GM12891 (cell line): Measurements from ENCODE around the gene DLGAP1.

Experiments
- DNase-seq: peaks from one replicate; pipeline ENCODE4 v3.0.0; 2011; ENCODE audit warnings: low spot score; ENCODE audit not compliant: insufficient read length
- FAIRE-seq: peaks from 2 replicates; lab custom pipeline; 2011; peaks lifted over from hg19 to GRCh38; lab: Jason Lieb, UNC
- PAX5 ChIP-seq: IDR thresholded peaks from 2 replicates; pipeline ENCODE4 v1.6.1; 2011; ENCODE audit warnings: low read length, moderate library complexity, mild to moderate bottlenecking; ENCODE audit not compliant: insufficient read depth, severe bottlenecking
- POLR2A ChIP-seq: IDR thresholded peaks from 2 replicates; pipeline ENCODE4 v1.6.1; 2011; ENCODE audit warnings: low read depth, low read length, control low read depth
- POLR2AphosphoS5 ChIP-seq: IDR thresholded peaks from 2 replicates; pipeline ENCODE4 v1.6.1; 2011; ENCODE audit warnings: low read depth, low read length, control low read depth
- POU2F2 ChIP-seq: IDR thresholded peaks from 2 replicates; pipeline ENCODE4 v1.6.1; 2011; ENCODE audit warnings: low read depth, mild to moderate bottlenecking, control low read depth, low read length, moderate library complexity
- SPI1 ChIP-seq: IDR thresholded peaks from 2 replicates; pipeline ENCODE4 v1.6.1; 2011; ENCODE audit warnings: low read depth, low read length, control low read depth
- TAF1 ChIP-seq: IDR thresholded peaks from 2 replicates; pipeline ENCODE4 v1.6.1; 2011; ENCODE audit warnings: low read depth, low read length, control low read depth

DLGAP1 gene

GRCh38 chr18:3794537-3795348 lies 660.4 kb downstream of the DLGAP1 start:
- FAIRE-seq = no peak
- no peak for DNase-seq
- TF ChIP-seq POLR2A = no peak
- no peak for TF ChIP-seq SPI1
- TF ChIP-seq PAX5 = no peak

DNA sequence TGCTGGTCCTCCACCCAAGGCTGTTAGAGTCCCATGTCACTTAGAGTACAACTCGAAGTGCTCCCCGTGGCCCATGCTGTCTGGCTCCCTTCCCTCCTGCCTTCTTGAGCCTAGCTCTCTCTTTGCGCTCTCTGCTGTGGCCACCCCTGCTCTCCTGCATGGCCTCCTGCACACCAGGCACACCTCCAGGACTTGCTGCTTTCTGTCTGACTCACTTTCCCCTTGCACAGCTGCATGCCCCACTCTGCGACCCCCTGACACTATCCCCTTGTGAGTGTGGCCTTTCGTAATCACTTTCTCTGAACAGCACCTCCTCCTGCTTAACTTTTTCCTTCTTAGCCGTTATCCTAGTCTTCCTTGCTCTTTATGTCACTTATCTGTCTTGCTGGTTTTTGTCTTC lies 661.6 kb downstream of the DLGAP1 start:
- no peak for TF ChIP-seq TAF1
- no peak for TF ChIP-seq POLR2A
- TF ChIP-seq POLR2AphosphoS5 = no peak
- TF ChIP-seq PAX5 = no peak
- no peak for TF ChIP-seq POU2F2
- TF ChIP-seq SPI1 = no peak
- no peak for FAIRE-seq
- no peak for DNase-seq

DNA sequence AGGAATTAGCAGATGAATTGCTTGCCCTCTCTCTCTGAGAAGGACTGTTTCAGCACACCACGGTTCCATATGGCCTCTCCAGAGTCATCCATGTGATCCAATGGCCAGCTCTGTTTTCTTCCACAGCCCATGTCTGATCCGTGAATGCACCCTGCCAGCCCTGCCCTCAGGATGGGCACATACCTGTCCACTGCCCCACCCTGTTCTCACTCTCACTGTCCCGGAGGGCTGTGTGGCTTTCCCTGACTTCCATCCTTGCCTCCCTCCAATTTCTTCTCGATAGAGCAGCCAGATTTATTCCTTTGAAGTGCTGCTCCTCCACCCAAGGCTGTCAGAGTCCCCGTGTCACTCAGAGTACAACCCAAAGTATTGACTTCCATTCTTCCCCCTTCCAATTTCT lies 662.0 kb downstream of the DLGAP1 start:
- FAIRE-seq = no peak
- DNase-seq = no peak
- no peak for TF ChIP-seq POU2F2
- TF ChIP-seq POLR2AphosphoS5 = no peak
- no peak for TF ChIP-seq TAF1
- TF ChIP-seq PAX5 = no peak
- no peak for TF ChIP-seq POLR2A
- no peak for TF ChIP-seq SPI1

DNA sequence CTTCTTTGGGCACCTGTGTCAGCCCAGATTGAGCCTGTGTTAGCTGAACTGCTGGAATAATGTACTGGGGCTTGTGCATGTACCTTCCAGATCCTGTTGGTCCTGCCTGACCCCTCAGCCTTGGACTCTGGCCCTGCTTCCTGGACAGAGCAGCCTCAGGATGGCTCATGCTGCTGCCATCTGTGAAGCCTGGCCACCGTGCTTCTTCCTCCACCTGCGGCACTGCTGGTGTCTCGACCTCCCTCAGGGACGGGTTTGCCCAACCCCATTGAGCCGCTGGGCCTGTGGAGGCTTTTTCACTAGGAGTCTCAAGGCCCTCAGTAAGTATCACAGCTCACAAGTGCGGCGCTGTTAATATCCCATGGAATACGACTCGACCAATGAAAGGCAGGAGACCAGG lies 662.4 kb downstream of the DLGAP1 start:
- DNase-seq (no peak), FAIRE-seq (no peak)
- TF ChIP-seq POU2F2 (no peak), PAX5 (no peak), POLR2AphosphoS5 (no peak), TAF1 (no peak), SPI1 (no peak), POLR2A (no peak)

GRCh38 chr18:3791238-3791637 lies 663.9 kb downstream of the DLGAP1 start:
- DNase-seq = no peak
- FAIRE-seq = no peak
- TF ChIP-seq POLR2A (no peak), POU2F2 (no peak), POLR2AphosphoS5 (no peak), TAF1 (no peak), SPI1 (no peak), PAX5 (no peak)

DNA sequence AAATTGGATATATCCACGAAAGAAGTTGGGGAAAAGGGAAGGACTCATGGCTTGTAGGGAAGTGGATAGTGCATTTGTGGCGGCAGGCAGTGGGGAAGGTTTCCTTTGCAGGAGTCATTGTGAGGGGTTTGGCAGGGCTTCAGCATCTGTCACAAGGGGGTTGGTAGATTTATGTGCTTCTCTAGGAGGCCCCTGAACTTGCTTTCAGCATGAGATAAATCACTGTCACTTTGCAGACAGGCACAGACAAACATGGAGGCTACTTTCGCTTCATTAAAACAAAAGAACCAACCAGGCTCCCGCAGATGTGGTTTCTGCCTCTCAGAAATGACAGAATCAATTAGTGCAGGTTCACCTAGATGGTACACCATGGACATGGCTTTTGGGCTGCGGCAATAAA lies 664.4 kb downstream of the DLGAP1 start:
- no peak for TF ChIP-seq POLR2AphosphoS5
- TF ChIP-seq POLR2A = no peak
- TF ChIP-seq POU2F2 = no peak
- TF ChIP-seq SPI1 = no peak
- no peak for TF ChIP-seq PAX5
- TF ChIP-seq TAF1 = no peak
- DNase-seq = no peak
- no peak for FAIRE-seq

GRCh38 chr18:3789525-3789924 lies 665.6 kb downstream of the DLGAP1 start:
- FAIRE-seq (no peak), DNase-seq (no peak)
- TF ChIP-seq POLR2AphosphoS5 (no peak), SPI1 (no peak), PAX5 (no peak), TAF1 (no peak), POLR2A (no peak), POU2F2 (no peak)

DNA sequence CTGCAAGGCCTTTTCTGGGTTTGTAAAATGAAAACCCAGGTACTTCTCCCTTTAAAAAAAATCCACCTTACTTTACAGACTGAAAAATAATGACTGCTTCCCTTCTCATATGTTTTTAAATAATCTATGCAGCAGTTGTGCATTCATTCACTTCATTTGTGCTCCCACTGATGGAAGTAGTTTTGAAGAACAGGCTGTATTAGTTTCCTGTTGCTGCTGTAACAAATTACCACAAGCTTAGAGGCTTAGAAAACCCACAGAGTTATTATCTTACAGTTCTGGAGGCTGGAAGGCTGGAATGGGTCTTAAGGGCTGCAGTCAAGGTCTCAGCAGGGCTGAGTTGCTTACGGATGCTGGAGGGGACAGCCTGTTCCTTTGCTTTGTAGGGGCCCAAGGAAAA lies 670.2 kb downstream of the DLGAP1 start:
- TF ChIP-seq TAF1 = no peak
- no peak for TF ChIP-seq POLR2AphosphoS5
- no peak for TF ChIP-seq POLR2A
- TF ChIP-seq PAX5 = no peak
- TF ChIP-seq SPI1 = no peak
- no peak for TF ChIP-seq POU2F2
- FAIRE-seq (no peak), DNase-seq (no peak)

GRCh38 chr18:3782901-3783300 lies 672.2 kb downstream of the DLGAP1 start:
- TF ChIP-seq SPI1 (no peak), PAX5 (no peak), POU2F2 (no peak), TAF1 (no peak), POLR2A (no peak), POLR2AphosphoS5 (no peak)
- FAIRE-seq = no peak
- no peak for DNase-seq

DNA sequence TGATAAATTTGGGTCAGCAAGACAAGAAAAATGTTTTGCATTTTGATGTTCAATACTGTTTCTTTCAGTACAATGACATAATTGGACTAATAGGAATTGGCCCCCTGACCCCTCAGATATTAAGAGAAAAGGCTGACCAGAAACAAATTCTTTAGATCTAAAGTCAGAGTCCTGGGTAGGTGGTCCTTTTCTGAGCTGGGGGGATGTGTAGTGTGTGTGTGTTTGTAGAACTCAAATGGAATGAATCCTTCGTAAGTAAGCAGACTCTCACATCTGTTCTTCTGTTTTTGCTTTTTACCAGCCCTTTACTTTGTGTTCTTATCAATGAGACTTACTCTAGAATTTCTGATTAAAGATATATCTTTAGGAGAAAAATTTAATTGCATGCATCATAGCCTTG lies 677.4 kb downstream of the DLGAP1 start:
- FAIRE-seq (no peak), DNase-seq (no peak)
- no peak for TF ChIP-seq POLR2A
- TF ChIP-seq POU2F2 = no peak
- no peak for TF ChIP-seq POLR2AphosphoS5
- no peak for TF ChIP-seq SPI1
- TF ChIP-seq TAF1 = no peak
- TF ChIP-seq PAX5 = no peak
